HepG2 (cell line): ENCODE data around the gene NCAPD2. TPM values are rescaled to one million over a fixed set of nuclear protein-coding genes. Genes with fewer than 3 reads are reported as not detected.
A peak's percentile ranks its signal among the peaks of the same experiment; 100 is the strongest.

Experiments
- ADNP ChIP-seq: sonication (generic); formaldehyde crosslinking; IDR thresholded peaks from 2 replicates; pipeline ENCODE4 v1.4.0; 2020; ENCODE audit warnings: missing genetic modification reagents
- CHD2 ChIP-seq: IDR thresholded peaks from 2 replicates; pipeline ENCODE4 v1.6.1; 2011; ENCODE audit warnings: low read depth, low read length, improper control_type of control experiment
- EP300 ChIP-seq, 3 experiments: sonication (generic) in 1 of 3; formaldehyde crosslinking in 1 of 3; IDR thresholded peaks; 2 replicates each; pipeline versions ENCODE4 v1.5.1 to v1.6.1; 2011 to 2020; ENCODE audit warnings: low read depth in 2 of 3, low read length in 2 of 3, borderline replicate concordance in 1 of 3, improper control_type of control experiment in 1 of 3, mild to moderate bottlenecking in 1 of 3, missing genetic modification reagents in 1 of 3, moderate library complexity in 1 of 3
- GABPB1 ChIP-seq: IDR thresholded peaks from 2 replicates; pipeline ENCODE4 v1.6.1; 2016; ENCODE audit warnings: mild to moderate bottlenecking, missing genetic modification reagents, moderate library complexity, missing compliant biosample characterization
- HOXA7 ChIP-seq: sonication (generic); formaldehyde crosslinking; IDR thresholded peaks from 2 replicates; pipeline ENCODE4 v1.8.1; 2022; ENCODE audit warnings: mild to moderate bottlenecking, missing genetic modification reagents, moderate library complexity
- IRF2 ChIP-seq: IDR thresholded peaks from 2 replicates; pipeline ENCODE4 v1.6.1; 2018; ENCODE audit warnings: missing genetic modification reagents, missing compliant biosample characterization
- KDM6A ChIP-seq: IDR thresholded peaks from 2 replicates; pipeline ENCODE4 v1.6.1; 2016; ENCODE audit warnings: low read depth
- MEIS1 ChIP-seq: sonication (generic); formaldehyde crosslinking; IDR thresholded peaks from 2 replicates; pipeline ENCODE4 v1.9.0; 2021; ENCODE audit warnings: mild to moderate bottlenecking, missing genetic modification reagents, moderate library complexity, borderline replicate concordance
- RAD51 ChIP-seq: fragments of 450-650 bp; IDR thresholded peaks from 2 replicates; pipeline ENCODE4 v1.6.1; 2016; ENCODE audit warnings: borderline replicate concordance
- RXRA ChIP-seq: sonication (generic); formaldehyde crosslinking; IDR thresholded peaks from 2 replicates; pipeline ENCODE4 v1.5.1; 2020; ENCODE audit warnings: missing genetic modification reagents
- SOX6 ChIP-seq, 2 experiments: fragments of 450-650 bp in 1 of 2; sonication (generic) in 1 of 2; formaldehyde crosslinking in 1 of 2; IDR thresholded peaks; 2 replicates each; pipeline versions ENCODE4 v1.4.0 to v1.6.1; 2017 to 2020; ENCODE audit warnings: antibody characterized with exemption in 1 of 2, mild to moderate bottlenecking in 1 of 2, missing genetic modification reagents in 1 of 2
- ZNF709 ChIP-seq: sonication (generic); formaldehyde crosslinking; IDR thresholded peaks from 2 replicates; pipeline ENCODE4 v1.5.0; 2020; ENCODE audit warnings: mild to moderate bottlenecking, missing genetic modification reagents
- polyA plus RNA-seq, 8 experiments: library from polyadenylated mRNA; depleted of rRNA in 3 of 8; stranded (reverse) in 7 of 8; unstranded in 1 of 8; fragments of >200 nt; fragmentation: Illumina TruSeq in 4 of 8; extraction: Trizol in 4 of 8; gene quantifications; 2 replicates each; pipeline versions ENCODE4 v1.2.1 to v1.2.3, GENCODE V29; 2011 to 2016; ENCODE audit warnings: low read depth in 4 of 8, missing spikeins in 1 of 8, mixed read lengths in 1 of 8; ENCODE audit not compliant: insufficient read depth in 1 of 8
- total RNA-seq, 5 experiments: library from RNA; depleted of rRNA; stranded (reverse); fragments of >200 nt; fragmentation: Illumina TruSeq; extraction: Trizol; gene quantifications; 2 replicates each; pipeline ENCODE4 v1.2.3, GENCODE V29; 2016; ENCODE audit warnings: low read depth in 1 of 5
- TF ChIP-seq, protein P1 (sequence below): sonication (generic); formaldehyde crosslinking; conservative IDR thresholded peaks from 2 replicates; pipeline ENCODE4 v1.4.0; 2020; ENCODE audit warnings: missing genetic modification reagents
- TF ChIP-seq, protein P2 (sequence below): IDR thresholded peaks from 2 replicates; pipeline ENCODE4 v1.4.0; 2020; ENCODE audit warnings: mild to moderate bottlenecking, missing genetic modification reagents
- TF ChIP-seq, protein P3 (sequence below), 2 experiments: IDR thresholded peaks; 2 replicates each; pipeline ENCODE4 v1.6.1; 2011 to 2012; ENCODE audit warnings: low read length in 2 of 2, borderline replicate concordance in 1 of 2, low read depth in 1 of 2, mild to moderate bottlenecking in 1 of 2, moderate library complexity in 1 of 2

Gene NCAPD2
- total and polyA plus RNA-seq, 2 of the 13 experiments (the other 11 are each of a cell fraction or from before 2014, with no cell fraction given), result 51.1 to 65.6 TPM

DNA sequence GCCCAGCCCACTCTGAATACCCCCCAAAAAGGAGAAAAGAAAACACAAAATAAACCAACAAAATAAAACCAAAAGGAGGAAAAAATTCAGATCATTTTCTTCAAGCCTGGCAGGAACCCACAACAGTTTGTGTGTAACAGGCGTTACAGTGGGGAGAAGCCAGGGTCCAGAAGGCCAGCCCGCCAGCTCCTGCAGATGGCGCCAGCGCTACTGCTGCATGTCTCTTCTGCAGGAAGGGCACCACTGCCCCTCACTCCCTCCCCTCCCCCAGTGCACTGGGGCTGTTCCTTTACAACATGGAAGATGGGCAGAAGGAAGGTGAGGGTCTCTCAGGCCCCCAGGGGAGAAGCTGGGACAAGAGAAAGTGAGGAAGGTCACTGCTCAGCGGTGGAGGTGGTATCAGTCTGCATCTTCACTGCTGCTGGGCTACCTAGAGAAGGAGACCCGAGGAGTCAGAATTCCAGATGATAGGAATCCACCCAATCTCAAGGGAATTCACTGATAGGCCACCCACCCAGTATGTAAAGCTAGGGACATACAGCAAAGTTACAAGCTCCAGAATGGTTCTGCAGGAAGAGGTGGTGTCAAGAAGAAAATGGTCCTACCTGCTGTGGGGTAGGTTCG, 76.5 kb downstream of the NCAPD2 start (continued):
- TF ChIP-seq MEIS1, result no peak
- TF ChIP-seq HOXA7, result no peak
- TF ChIP-seq, protein P1, sequence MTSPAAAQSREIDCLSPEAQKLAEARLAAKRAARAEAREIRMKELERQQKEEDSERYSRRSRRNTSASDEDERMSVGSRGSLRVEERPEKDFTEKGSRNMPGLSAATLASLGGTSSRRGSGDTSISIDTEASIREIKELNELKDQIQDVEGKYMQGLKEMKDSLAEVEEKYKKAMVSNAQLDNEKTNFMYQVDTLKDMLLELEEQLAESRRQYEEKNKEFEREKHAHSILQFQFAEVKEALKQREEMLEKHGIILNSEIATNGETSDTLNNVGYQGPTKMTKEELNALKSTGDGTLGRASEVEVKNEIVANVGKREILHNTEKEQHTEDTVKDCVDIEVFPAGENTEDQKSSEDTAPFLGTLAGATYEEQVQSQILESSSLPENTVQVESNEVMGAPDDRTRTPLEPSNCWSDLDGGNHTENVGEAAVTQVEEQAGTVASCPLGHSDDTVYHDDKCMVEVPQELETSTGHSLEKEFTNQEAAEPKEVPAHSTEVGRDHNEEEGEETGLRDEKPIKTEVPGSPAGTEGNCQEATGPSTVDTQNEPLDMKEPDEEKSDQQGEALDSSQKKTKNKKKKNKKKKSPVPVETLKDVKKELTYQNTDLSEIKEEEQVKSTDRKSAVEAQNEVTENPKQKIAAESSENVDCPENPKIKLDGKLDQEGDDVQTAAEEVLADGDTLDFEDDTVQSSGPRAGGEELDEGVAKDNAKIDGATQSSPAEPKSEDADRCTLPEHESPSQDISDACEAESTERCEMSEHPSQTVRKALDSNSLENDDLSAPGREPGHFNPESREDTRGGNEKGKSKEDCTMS, result no peak
- 0 out of 2 replicates have a peak, but pooled peaks have one; percentile 32 for TF ChIP-seq GABPB1 (CRISPR knock-in tag)
- TF ChIP-seq EP300 (IDR thresholded peaks at IDR 0.05; ENCODE audit: low read depth in 2 of 2, low read length in 2 of 2), result 0 out of 4 replicates have a peak, but pooled peaks of 1 of the 2 experiments have one; percentile 26
- no peak for TF ChIP-seq EP300 (CRISPR knock-in tag; IDR thresholded peaks at IDR 0.05; ENCODE audit: borderline replicate concordance)
- no peak for TF ChIP-seq KDM6A (CRISPR knock-in tag)
- TF ChIP-seq IRF2 (CRISPR knock-in tag), result 0 out of 2 replicates have a peak, but pooled peaks have one; percentile 23
- no peak for TF ChIP-seq ZNF709 (CRISPR knock-in tag)
- TF ChIP-seq, protein P2, sequence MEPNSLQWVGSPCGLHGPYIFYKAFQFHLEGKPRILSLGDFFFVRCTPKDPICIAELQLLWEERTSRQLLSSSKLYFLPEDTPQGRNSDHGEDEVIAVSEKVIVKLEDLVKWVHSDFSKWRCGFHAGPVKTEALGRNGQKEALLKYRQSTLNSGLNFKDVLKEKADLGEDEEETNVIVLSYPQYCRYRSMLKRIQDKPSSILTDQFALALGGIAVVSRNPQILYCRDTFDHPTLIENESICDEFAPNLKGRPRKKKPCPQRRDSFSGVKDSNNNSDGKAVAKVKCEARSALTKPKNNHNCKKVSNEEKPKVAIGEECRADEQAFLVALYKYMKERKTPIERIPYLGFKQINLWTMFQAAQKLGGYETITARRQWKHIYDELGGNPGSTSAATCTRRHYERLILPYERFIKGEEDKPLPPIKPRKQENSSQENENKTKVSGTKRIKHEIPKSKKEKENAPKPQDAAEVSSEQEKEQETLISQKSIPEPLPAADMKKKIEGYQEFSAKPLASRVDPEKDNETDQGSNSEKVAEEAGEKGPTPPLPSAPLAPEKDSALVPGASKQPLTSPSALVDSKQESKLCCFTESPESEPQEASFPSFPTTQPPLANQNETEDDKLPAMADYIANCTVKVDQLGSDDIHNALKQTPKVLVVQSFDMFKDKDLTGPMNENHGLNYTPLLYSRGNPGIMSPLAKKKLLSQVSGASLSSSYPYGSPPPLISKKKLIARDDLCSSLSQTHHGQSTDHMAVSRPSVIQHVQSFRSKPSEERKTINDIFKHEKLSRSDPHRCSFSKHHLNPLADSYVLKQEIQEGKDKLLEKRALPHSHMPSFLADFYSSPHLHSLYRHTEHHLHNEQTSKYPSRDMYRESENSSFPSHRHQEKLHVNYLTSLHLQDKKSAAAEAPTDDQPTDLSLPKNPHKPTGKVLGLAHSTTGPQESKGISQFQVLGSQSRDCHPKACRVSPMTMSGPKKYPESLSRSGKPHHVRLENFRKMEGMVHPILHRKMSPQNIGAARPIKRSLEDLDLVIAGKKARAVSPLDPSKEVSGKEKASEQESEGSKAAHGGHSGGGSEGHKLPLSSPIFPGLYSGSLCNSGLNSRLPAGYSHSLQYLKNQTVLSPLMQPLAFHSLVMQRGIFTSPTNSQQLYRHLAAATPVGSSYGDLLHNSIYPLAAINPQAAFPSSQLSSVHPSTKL (CRISPR knock-in tag), result 0 out of 2 replicates have a peak, but pooled peaks have one; percentile 20
- no peak for TF ChIP-seq ADNP
- no peak for TF ChIP-seq RAD51
- TF ChIP-seq CHD2, result 0 out of 2 replicates have a peak, but pooled peaks have one; percentile 34
- no peak for TF ChIP-seq SOX6 (IDR thresholded peaks at IDR 0.05)
- no peak for TF ChIP-seq SOX6 (CRISPR knock-in tag; IDR thresholded peaks at IDR 0.05)
- no peak for TF ChIP-seq RXRA
- TF ChIP-seq, protein P3, sequence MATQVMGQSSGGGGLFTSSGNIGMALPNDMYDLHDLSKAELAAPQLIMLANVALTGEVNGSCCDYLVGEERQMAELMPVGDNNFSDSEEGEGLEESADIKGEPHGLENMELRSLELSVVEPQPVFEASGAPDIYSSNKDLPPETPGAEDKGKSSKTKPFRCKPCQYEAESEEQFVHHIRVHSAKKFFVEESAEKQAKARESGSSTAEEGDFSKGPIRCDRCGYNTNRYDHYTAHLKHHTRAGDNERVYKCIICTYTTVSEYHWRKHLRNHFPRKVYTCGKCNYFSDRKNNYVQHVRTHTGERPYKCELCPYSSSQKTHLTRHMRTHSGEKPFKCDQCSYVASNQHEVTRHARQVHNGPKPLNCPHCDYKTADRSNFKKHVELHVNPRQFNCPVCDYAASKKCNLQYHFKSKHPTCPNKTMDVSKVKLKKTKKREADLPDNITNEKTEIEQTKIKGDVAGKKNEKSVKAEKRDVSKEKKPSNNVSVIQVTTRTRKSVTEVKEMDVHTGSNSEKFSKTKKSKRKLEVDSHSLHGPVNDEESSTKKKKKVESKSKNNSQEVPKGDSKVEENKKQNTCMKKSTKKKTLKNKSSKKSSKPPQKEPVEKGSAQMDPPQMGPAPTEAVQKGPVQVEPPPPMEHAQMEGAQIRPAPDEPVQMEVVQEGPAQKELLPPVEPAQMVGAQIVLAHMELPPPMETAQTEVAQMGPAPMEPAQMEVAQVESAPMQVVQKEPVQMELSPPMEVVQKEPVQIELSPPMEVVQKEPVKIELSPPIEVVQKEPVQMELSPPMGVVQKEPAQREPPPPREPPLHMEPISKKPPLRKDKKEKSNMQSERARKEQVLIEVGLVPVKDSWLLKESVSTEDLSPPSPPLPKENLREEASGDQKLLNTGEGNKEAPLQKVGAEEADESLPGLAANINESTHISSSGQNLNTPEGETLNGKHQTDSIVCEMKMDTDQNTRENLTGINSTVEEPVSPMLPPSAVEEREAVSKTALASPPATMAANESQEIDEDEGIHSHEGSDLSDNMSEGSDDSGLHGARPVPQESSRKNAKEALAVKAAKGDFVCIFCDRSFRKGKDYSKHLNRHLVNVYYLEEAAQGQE (IDR thresholded peaks at IDR 0.05; ENCODE audit: borderline replicate concordance in 1 of 2, low read depth in 1 of 2, low read length in 2 of 2), result no peak
